Loucy (cell line): ENCODE data around the gene CDKN1C.

Experiments used
- H2AFZ ChIP-seq: fragments of 200-600 bp; sonication (generic); 2 replicates; pipeline ENCODE4 v1.6.0; 2016; ENCODE audit warnings: antibody characterized with exemption, mild to moderate bottlenecking, low read length, moderate library complexity
- H3F3A ChIP-seq: fragments of 200-600 bp; 2 replicates; pipeline ENCODE4 v1.6.0; 2016; ENCODE audit warnings: antibody characterized with exemption, low read depth, mild to moderate bottlenecking
- H3K27me3 ChIP-seq: fragments of 200-600 bp; sonication (generic); 2 replicates; pipeline ENCODE4 v1.6.1; 2014; ENCODE audit warnings: low read length, mild to moderate bottlenecking; ENCODE audit not compliant: insufficient read depth, poor library complexity, severe bottlenecking
- H3K36me3 ChIP-seq: fragments of 200-600 bp; sonication (generic); 2 replicates; pipeline ENCODE4 v1.6.1; 2016; ENCODE audit warnings: low read length; ENCODE audit not compliant: insufficient read depth
- H3K4me1 ChIP-seq: fragments of 200-600 bp; sonication (generic); 2 replicates; pipeline ENCODE4 v1.5.1; 2014; ENCODE audit warnings: low read length, mild to moderate bottlenecking; ENCODE audit not compliant: insufficient read depth, poor library complexity, severe bottlenecking
- H3K4me2 ChIP-seq: fragments of 200-600 bp; sonication (generic); 2 replicates; pipeline ENCODE4 v1.6.0; 2014; ENCODE audit warnings: antibody characterized with exemption, low read length, low read depth, mild to moderate bottlenecking; ENCODE audit not compliant: poor library complexity, severe bottlenecking
- H3K4me3 ChIP-seq: fragments of 200-600 bp; sonication (generic); 2 replicates; pipeline ENCODE4 v1.5.1; 2014; ENCODE audit warnings: low read length, mild to moderate bottlenecking, mixed read lengths; ENCODE audit not compliant: poor library complexity, severe bottlenecking
- H3K79me2 ChIP-seq: fragments of 200-600 bp; sonication (generic); 2 replicates; pipeline ENCODE4 v1.6.1; 2014; ENCODE audit warnings: low read length; ENCODE audit not compliant: insufficient read depth
- H3K9ac ChIP-seq: fragments of 200-600 bp; sonication (generic); 2 replicates; pipeline ENCODE4 v1.6.0; 2014; ENCODE audit warnings: mild to moderate bottlenecking, low read depth, low read length, moderate library complexity; ENCODE audit not compliant: poor library complexity, severe bottlenecking
- H3K9me2 ChIP-seq: fragments of 200-600 bp; sonication (generic); replicated peaks from 2 replicates; pipeline ENCODE4 v1.6.1; 2016; ENCODE audit warnings: low read depth, low read length, mixed read lengths
- H3K9me3 ChIP-seq: fragments of 200-600 bp; sonication (generic); 2 replicates; pipeline ENCODE4 v1.6.1; 2014; ENCODE audit warnings: mild to moderate bottlenecking, antibody characterized with exemption, low read length, low read depth; ENCODE audit not compliant: insufficient read depth
- H4K20me1 ChIP-seq: fragments of 200-600 bp; sonication (generic); 2 replicates; pipeline ENCODE4 v1.6.0; 2014; ENCODE audit warnings: antibody characterized with exemption, low read length, mild to moderate bottlenecking; ENCODE audit not compliant: insufficient read depth, poor library complexity, severe bottlenecking
- EZH2phosphoT487 ChIP-seq: fragments of 200-600 bp; IDR thresholded peaks from 2 replicates; pipeline ENCODE4 v1.6.1; 2018; ENCODE audit warnings: antibody characterized with exemption, mild to moderate bottlenecking, moderate library complexity, borderline replicate concordance
- TF ChIP-seq, protein P1 (sequence below): fragments of 200-600 bp; sonication (generic); conservative IDR thresholded peaks from 2 replicates; pipeline ENCODE4 v1.5.1; 2014; ENCODE audit warnings: mild to moderate bottlenecking, antibody characterized with exemption, low read length

CDKN1C gene

DNA sequence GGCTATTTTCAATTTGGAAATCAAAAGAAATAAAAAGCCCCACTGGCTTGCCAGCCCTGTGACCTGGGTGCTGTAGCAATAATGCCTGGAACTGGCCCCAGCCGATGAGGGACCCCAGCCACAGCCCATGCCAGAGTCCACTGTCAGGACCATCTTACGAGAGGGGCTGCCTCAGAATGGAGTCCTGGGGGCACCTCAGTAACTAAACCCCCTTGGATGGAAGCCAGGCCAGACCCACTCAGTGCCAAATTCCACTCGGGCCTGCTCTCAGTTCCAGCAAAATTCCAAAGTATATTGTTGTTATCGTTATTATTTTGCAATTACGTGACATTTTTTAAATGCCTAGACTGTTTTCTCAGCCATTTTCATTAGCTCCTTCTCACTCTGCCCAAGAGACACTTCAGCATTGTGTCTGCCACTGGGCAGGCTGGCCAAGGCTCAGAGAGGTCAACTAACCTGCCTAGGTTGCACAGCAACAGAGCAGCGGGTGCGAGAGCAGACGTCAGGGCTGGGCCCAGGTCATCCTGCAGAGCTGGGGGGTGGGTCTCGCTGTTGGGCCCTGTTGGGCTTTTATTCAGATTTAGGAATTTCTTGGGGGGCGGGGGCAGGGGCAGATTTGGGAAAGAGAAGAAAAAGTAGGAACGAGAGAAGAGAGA, 19.5 kb downstream of the CDKN1C start:
- H3K9me2 ChIP-seq: no peaks in the 10 kb centered on the region
- no peak for TF ChIP-seq EZH2phosphoT487
- TF ChIP-seq, protein P1, sequence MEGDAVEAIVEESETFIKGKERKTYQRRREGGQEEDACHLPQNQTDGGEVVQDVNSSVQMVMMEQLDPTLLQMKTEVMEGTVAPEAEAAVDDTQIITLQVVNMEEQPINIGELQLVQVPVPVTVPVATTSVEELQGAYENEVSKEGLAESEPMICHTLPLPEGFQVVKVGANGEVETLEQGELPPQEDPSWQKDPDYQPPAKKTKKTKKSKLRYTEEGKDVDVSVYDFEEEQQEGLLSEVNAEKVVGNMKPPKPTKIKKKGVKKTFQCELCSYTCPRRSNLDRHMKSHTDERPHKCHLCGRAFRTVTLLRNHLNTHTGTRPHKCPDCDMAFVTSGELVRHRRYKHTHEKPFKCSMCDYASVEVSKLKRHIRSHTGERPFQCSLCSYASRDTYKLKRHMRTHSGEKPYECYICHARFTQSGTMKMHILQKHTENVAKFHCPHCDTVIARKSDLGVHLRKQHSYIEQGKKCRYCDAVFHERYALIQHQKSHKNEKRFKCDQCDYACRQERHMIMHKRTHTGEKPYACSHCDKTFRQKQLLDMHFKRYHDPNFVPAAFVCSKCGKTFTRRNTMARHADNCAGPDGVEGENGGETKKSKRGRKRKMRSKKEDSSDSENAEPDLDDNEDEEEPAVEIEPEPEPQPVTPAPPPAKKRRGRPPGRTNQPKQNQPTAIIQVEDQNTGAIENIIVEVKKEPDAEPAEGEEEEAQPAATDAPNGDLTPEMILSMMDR: no peak
- no peaks in the 10 kb centered on the region for H3K36me3 ChIP-seq
- H3K27me3 ChIP-seq: no peaks in the 10 kb centered on the region
- H3K79me2 ChIP-seq: no peaks in the 10 kb centered on the region
- no peak overlapping the region for H3K4me3 ChIP-seq
- H3K4me1 ChIP-seq: peaks cover 26% of the 10 kb centered on the region
- no peaks in the 10 kb centered on the region for H3K9me3 ChIP-seq
- H2AFZ ChIP-seq: no peak overlapping the region
- no peak overlapping the region for H3K9ac ChIP-seq
- H3F3A ChIP-seq: no peaks in the 10 kb centered on the region
- no peak overlapping the region for H3K4me2 ChIP-seq
- H4K20me1 ChIP-seq: no peaks in the 10 kb centered on the region

DNA sequence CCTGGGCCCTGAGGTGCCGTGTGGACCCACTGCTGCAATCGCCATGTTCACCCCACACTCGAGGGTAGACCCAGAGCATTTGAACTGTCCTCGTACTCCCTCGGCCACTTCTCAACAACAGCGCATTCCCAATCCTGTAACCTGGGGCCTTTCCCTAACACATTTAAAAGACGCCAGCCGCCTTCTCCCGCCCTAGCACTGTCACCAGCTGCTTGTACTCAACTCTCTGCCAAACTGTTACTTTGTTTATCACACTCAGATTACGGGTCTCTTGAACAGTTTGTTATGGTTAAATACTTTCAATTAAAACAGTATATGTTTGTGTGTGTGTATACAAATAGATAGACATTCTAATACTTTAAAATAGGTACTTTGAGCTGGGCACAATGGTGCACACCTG, 20.7 kb downstream of the CDKN1C start:
- no peaks in the 10 kb centered on the region for H3K27me3 ChIP-seq
- no peak overlapping the region for H3K4me2 ChIP-seq
- no peaks in the 10 kb centered on the region for H3K79me2 ChIP-seq
- H3K9me2 ChIP-seq: no peaks in the 10 kb centered on the region
- H3K9ac ChIP-seq: no peak overlapping the region
- H3K4me3 ChIP-seq: no peak overlapping the region
- H3K36me3 ChIP-seq: no peaks in the 10 kb centered on the region
- H4K20me1 ChIP-seq: no peaks in the 10 kb centered on the region
- H2AFZ ChIP-seq: no peak overlapping the region
- peaks cover 24% of the 10 kb centered on the region for H3K4me1 ChIP-seq
- no peaks in the 10 kb centered on the region for H3F3A ChIP-seq
- no peaks in the 10 kb centered on the region for H3K9me3 ChIP-seq
- TF ChIP-seq, protein P1: no peak
- no peak for TF ChIP-seq EZH2phosphoT487

DNA sequence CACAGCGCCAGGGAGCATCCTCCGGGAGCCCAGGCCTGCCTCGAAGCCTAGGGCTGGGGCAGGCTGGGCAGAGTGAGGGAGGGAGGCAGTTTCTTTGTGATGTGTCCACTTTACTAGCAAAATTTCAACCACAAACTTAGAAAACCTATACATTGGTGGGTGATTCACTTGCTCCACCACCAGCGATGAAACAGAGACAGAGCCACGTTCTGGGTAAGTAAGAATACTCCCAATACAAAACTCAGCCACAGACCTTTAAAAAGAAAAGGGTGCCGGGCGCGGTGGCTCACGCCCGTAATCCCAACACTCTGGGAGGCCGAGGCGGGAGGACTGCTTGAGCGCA, 22.3 kb downstream of the CDKN1C start:
- Histone ChIP-seq H3K4me2 (no peak overlapping the region), H4K20me1 (no peaks in the 10 kb centered on the region), H3K4me3 (no peak overlapping the region), H3K36me3 (no peaks in the 10 kb centered on the region), H3F3A (no peaks in the 10 kb centered on the region), H3K79me2 (no peaks in the 10 kb centered on the region), H3K27me3 (no peaks in the 10 kb centered on the region), H3K9me2 (no peaks in the 10 kb centered on the region), H3K9me3 (no peaks in the 10 kb centered on the region), H2AFZ (no peak overlapping the region), H3K9ac (no peak overlapping the region), H3K4me1 (peaks cover 30% of the 10 kb centered on the region)
- no peak for TF ChIP-seq EZH2phosphoT487
- TF ChIP-seq, protein P1: no peak
